GM06990 (cell line): ENCODE measurements around the gene RRM2.

ENCODE experiments used
- DNase-seq: peaks from one replicate; pipeline ENCODE4 v3.0.0-alpha.2; 2011; ENCODE audit not compliant: insufficient read length; ENCODE audit errors: extremely low read depth
- H3K27me3 ChIP-seq: replicated peaks from 2 replicates; pipeline ENCODE4 v1.6.0; 2011; ENCODE audit warnings: low read length; ENCODE audit not compliant: control insufficient read depth, insufficient read depth
- H3K36me3 ChIP-seq: 2 replicates; pipeline ENCODE4 v1.5.1; 2011; ENCODE audit warnings: low read length; ENCODE audit not compliant: control insufficient read depth, insufficient read depth
- H3K4me3 ChIP-seq: replicated peaks from 2 replicates; pipeline ENCODE4 v1.5.1; 2011; ENCODE audit warnings: low read depth, mild to moderate bottlenecking, control low read depth, low read length
- CTCF ChIP-seq: IDR thresholded peaks from 2 replicates; pipeline ENCODE4 v1.5.1; 2011; ENCODE audit warnings: low read length, control low read depth, mild to moderate bottlenecking, inconsistent platforms; ENCODE audit not compliant: insufficient read depth, poor library complexity, severe bottlenecking

RRM2 gene

GRCh38 chr2:10171006-10171800 lies 48.7 kb downstream of the RRM2 start:
- Histone ChIP-seq H3K27me3 (no peaks in the 10 kb centered on the region), H3K4me3 (no peak overlapping the region), H3K36me3 (no peaks in the 10 kb centered on the region)
- DNase-seq: no peak
- TF ChIP-seq CTCF: no peak

GRCh38 chr2:10172033-10172871 lies 49.7 kb downstream of the RRM2 start:
- Histone ChIP-seq H3K36me3 (no peaks in the 10 kb centered on the region), H3K4me3 (no peak overlapping the region), H3K27me3 (no peaks in the 10 kb centered on the region)
- no peak for DNase-seq
- TF ChIP-seq CTCF: no peak

- no peaks in the 10 kb centered on the region for H3K27me3 ChIP-seq
- no peak overlapping the region for H3K4me3 ChIP-seq
- no peak for DNase-seq
- H3K36me3 ChIP-seq: no peaks in the 10 kb centered on the region
- TF ChIP-seq CTCF: no peak
Observed at GRCh38 chr2:10173258-10174005, 50.9 kb downstream of the RRM2 start.

GRCh38 chr2:10174173-10174572 lies 51.6 kb downstream of the RRM2 start:
- TF ChIP-seq CTCF: no peak
- no peak overlapping the region for H3K4me3 ChIP-seq

GRCh38 chr2:10175441-10175840 lies 52.9 kb downstream of the RRM2 start:
- no peaks in the 10 kb centered on the region for H3K36me3 ChIP-seq
- TF ChIP-seq CTCF: no peak
- no peak for DNase-seq

More at GRCh38 chr2:10174173-10174572, 51.6 kb downstream of the RRM2 start:
- DNase-seq: no peak
- Histone ChIP-seq H3K27me3 (no peaks in the 10 kb centered on the region), H3K36me3 (no peaks in the 10 kb centered on the region)

More at GRCh38 chr2:10175441-10175840, 52.9 kb downstream of the RRM2 start:
- H3K4me3 ChIP-seq: no peak overlapping the region
- no peaks in the 10 kb centered on the region for H3K27me3 ChIP-seq
